ENCODE results near the gene FGF14. TPM values are rescaled to one million over a fixed set of nuclear protein-coding genes. Genes with fewer than 3 reads are reported as not detected.

Gene FGF14
- total and polyA plus RNA-seq, 2 experiments from 2014 or later: 0.73 TPM; not detected in 1

DNA sequence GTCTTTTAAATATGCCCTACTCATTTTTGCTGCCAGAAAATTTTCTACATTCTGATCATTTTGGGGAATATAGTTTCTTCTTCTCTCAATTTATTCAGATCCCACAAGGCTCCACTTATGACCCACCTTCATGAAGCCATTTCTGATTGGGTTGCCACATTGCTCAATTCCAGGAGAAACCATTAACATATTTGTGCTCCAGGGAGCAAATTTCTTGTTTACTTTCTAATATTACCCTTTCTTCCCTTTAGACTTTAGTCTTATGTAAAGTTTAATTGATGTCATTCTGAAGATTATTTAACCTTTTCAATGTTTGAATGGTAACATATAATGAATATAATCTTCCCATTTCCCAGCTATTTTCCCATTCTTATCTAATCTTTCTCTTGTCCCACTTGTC is 617.5 kb downstream of the FGF14 start:
- no peak for DNase-seq (ENCODE audit: low spot score)
- no peaks in the 10 kb centered on the region for H3K27me3 ChIP-seq
- no peak overlapping the region for H2AFZ ChIP-seq
- H3K79me2 ChIP-seq: no peaks in the 10 kb centered on the region
- no peaks in the 10 kb centered on the region for H4K20me1 ChIP-seq (ENCODE audit: insufficient read depth, poor library complexity, severe bottlenecking)
- H3K36me3 ChIP-seq (replicated peaks; ENCODE audit: insufficient read depth, low read depth): no peaks in the 10 kb centered on the region
- H3K4me1 ChIP-seq (ENCODE audit: insufficient read depth): no peaks in the 10 kb centered on the region
- H3K4me2 ChIP-seq: no peak overlapping the region
- no peak overlapping the region for H3K27ac ChIP-seq
- H3K9me2 ChIP-seq (replicated peaks; ENCODE audit: insufficient read depth): no peaks in the 10 kb centered on the region
- no peaks in the 10 kb centered on the region for H3K9me3 ChIP-seq (ENCODE audit: low read depth)
- TF ChIP-seq, protein P1, sequence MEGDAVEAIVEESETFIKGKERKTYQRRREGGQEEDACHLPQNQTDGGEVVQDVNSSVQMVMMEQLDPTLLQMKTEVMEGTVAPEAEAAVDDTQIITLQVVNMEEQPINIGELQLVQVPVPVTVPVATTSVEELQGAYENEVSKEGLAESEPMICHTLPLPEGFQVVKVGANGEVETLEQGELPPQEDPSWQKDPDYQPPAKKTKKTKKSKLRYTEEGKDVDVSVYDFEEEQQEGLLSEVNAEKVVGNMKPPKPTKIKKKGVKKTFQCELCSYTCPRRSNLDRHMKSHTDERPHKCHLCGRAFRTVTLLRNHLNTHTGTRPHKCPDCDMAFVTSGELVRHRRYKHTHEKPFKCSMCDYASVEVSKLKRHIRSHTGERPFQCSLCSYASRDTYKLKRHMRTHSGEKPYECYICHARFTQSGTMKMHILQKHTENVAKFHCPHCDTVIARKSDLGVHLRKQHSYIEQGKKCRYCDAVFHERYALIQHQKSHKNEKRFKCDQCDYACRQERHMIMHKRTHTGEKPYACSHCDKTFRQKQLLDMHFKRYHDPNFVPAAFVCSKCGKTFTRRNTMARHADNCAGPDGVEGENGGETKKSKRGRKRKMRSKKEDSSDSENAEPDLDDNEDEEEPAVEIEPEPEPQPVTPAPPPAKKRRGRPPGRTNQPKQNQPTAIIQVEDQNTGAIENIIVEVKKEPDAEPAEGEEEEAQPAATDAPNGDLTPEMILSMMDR (IDR thresholded peaks at IDR 0.05; ENCODE audit: poor library complexity): no peak
- no peak for TF ChIP-seq EZH2phosphoT487 (IDR thresholded peaks at IDR 0.05; ENCODE audit: low read depth, severe bottlenecking, unreplicated experiment)
- H3K4me3 ChIP-seq: no peak overlapping the region

DNA sequence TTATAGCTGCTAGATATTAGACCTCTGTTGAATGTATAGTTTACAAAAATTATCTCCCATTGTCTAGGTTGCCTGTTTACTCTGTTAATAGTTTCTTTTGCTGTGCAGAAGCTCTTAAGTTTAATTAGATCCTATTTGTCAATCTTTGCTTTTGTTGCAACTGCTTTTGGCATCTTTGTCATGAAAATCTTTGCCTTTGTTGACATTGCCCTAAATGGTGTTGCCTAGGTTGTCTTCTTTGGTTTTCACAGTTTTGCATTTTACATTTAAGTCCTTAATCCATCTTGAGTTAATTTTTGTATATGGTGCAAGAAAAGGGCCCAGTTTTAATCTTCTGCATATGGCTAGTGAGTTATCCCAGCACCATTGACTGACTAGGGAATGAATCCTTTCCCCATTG is 618.3 kb downstream of the FGF14 start:
- DNase-seq (ENCODE audit: low spot score): no peak
- no peak overlapping the region for H2AFZ ChIP-seq

DNA sequence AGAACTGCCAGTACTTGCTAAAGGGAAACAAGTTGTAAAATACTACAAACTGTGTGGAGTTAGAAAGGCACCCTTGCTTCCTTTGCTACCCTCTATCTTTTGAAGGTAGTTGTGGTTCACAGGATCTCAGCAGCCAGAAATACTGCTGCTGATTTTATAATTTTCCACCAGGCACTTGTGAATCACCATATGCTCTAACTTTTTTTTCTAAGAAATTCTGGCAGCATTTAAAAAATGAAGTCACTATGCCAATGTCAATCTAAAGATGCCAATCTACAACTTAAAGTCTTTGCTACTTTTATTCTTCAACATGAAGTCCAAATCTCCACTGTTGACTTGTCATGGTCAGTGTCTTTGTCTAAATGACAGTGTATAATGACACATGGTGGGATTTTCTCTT is 621.6 kb downstream of the FGF14 start:
- H3K36me3 ChIP-seq (replicated peaks; ENCODE audit: insufficient read depth, low read depth): no peaks in the 10 kb centered on the region
- no peak for DNase-seq (ENCODE audit: low spot score)
- H3K27me3 ChIP-seq: no peaks in the 10 kb centered on the region
- no peak overlapping the region for H3K4me3 ChIP-seq
- H3K9me2 ChIP-seq (replicated peaks; ENCODE audit: insufficient read depth): no peaks in the 10 kb centered on the region
- H2AFZ ChIP-seq: no peak overlapping the region
- H3K4me1 ChIP-seq (ENCODE audit: insufficient read depth): no peaks in the 10 kb centered on the region
- no peaks in the 10 kb centered on the region for H3K9me3 ChIP-seq (ENCODE audit: low read depth)
- no peak overlapping the region for H3K4me2 ChIP-seq
- no peaks in the 10 kb centered on the region for H3K79me2 ChIP-seq
- TF ChIP-seq, protein P1 (IDR thresholded peaks at IDR 0.05; ENCODE audit: poor library complexity): no peak
- TF ChIP-seq EZH2 (IDR thresholded peaks at IDR 0.05; ENCODE audit: borderline replicate concordance) (no peak), EZH2phosphoT487 (IDR thresholded peaks at IDR 0.05; ENCODE audit: low read depth, severe bottlenecking, unreplicated experiment) (no peak)
- H3K27ac ChIP-seq: no peak overlapping the region
- no peaks in the 10 kb centered on the region for H4K20me1 ChIP-seq (ENCODE audit: insufficient read depth, poor library complexity, severe bottlenecking)

More for the DNA sequence above, 618.3 kb downstream of the FGF14 start:
- no peak for TF ChIP-seq EZH2phosphoT487 (IDR thresholded peaks at IDR 0.05; ENCODE audit: low read depth, severe bottlenecking, unreplicated experiment)
- TF ChIP-seq, protein P1 (IDR thresholded peaks at IDR 0.05; ENCODE audit: poor library complexity): no peak
- no peak for TF ChIP-seq EZH2 (IDR thresholded peaks at IDR 0.05; ENCODE audit: borderline replicate concordance)
- Histone ChIP-seq H3K4me2 (no peak overlapping the region), H3K4me3 (no peak overlapping the region), H3K27ac (no peak overlapping the region), H4K20me1 (ENCODE audit: insufficient read depth, poor library complexity, severe bottlenecking) (no peaks in the 10 kb centered on the region), H3K79me2 (no peaks in the 10 kb centered on the region), H3K9me2 (replicated peaks; ENCODE audit: insufficient read depth) (no peaks in the 10 kb centered on the region), H3K9me3 (ENCODE audit: low read depth) (no peaks in the 10 kb centered on the region), H3K36me3 (replicated peaks; ENCODE audit: insufficient read depth, low read depth) (no peaks in the 10 kb centered on the region), H3K4me1 (ENCODE audit: insufficient read depth) (no peaks in the 10 kb centered on the region), H3K27me3 (no peaks in the 10 kb centered on the region)

DNA sequence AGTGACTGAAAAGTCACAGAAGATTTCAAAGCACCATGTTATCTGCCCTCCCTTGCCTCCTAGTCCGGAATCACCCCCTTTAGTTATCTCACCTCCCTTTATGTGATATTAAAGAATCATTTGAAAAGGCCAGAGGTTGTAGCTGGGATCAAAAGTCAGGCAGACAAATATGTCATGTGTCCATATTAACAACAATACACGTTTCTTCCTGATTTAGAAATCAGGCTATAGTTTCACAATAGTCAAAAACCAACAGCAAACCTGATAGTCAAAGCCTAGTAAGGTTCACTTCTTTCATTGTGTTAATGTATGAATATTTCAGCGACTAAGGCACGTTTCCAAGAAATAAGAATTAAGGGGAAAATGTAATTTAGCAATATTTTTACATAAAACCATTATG is 622.7 kb downstream of the FGF14 start:
- H3K27ac ChIP-seq: no peak overlapping the region
- H3K4me2 ChIP-seq: no peak overlapping the region
- H4K20me1 ChIP-seq (ENCODE audit: insufficient read depth, poor library complexity, severe bottlenecking): no peaks in the 10 kb centered on the region
- 73% methylated on average over 4 of the region's 4 CpGs for WGBS (ENCODE audit: low lambda C conversion rate, missing lambda C conversion rate)
- no peaks in the 10 kb centered on the region for H3K9me2 ChIP-seq (replicated peaks; ENCODE audit: insufficient read depth)
- H3K4me1 ChIP-seq (ENCODE audit: insufficient read depth): no peaks in the 10 kb centered on the region
- no peaks in the 10 kb centered on the region for H3K36me3 ChIP-seq (replicated peaks; ENCODE audit: insufficient read depth, low read depth)
- H2AFZ ChIP-seq: no peak overlapping the region
- TF ChIP-seq EZH2 (IDR thresholded peaks at IDR 0.05; ENCODE audit: borderline replicate concordance) (no peak), EZH2phosphoT487 (IDR thresholded peaks at IDR 0.05; ENCODE audit: low read depth, severe bottlenecking, unreplicated experiment) (no peak)
- TF ChIP-seq, protein P1 (IDR thresholded peaks at IDR 0.05; ENCODE audit: poor library complexity): no peak
- H3K79me2 ChIP-seq: no peaks in the 10 kb centered on the region
- no peak overlapping the region for H3K4me3 ChIP-seq
- no peaks in the 10 kb centered on the region for H3K9me3 ChIP-seq (ENCODE audit: low read depth)
- no peaks in the 10 kb centered on the region for H3K27me3 ChIP-seq
- no peak for DNase-seq (ENCODE audit: low spot score)
